Measurements from ENCODE around the gene ACSL1.

Gene ACSL1

DNA sequence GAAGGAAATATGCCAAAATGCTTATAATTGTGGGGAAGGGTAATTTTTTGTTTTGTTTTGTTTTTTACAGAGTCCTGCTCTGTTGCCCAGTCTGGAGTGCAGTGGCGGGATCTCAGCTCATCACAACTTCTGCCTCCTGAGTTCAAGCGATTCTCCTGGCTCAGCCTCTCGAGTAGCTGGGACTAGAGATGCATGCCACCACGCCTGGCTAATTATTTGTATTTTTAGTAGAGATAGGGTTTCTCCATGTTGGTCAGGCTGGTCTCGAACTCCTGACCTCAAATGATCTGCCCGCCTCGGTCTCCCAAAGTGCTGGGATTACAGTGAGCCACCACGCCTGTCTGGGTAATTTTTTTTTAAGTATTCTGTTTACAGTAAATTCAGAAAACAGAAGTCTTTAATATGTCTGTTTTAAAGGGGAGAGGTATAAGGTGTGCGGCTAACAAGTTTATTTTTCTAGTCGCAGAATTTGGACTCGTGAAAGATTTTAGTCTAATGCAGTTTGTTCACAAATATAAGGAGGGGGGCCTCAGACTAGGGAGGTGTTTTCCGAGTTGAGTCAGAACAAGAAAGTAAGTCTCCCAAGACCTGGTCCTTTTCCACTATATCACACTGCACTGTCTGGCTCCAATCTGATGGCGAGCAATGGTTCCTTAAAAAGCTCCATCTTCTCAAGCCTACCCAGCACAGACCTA lies 1.5 kb downstream of the ACSL1 start:
- H3K4me1 ChIP-seq (ENCODE audit: control insufficient read depth, insufficient read depth, low read length), result 0 out of 2 replicates have a peak, but pooled peaks cover 2% of the 10 kb centered on the region
- no peaks in the 10 kb centered on the region for H3K36me3 ChIP-seq (ENCODE audit: control insufficient read depth, insufficient read depth, low read length)
- WGBS (ENCODE audit: insufficient coverage, insufficient read length), result no CpG with 5 or more reads among the region's 13 CpGs
- no peak overlapping the region for H3K4me3 ChIP-seq (ENCODE audit: low read length)
- no peak for DNase-seq (ENCODE audit: low read depth, low spot score)
- no peak overlapping the region for H3K27ac ChIP-seq (ENCODE audit: low read length)
- H3K27me3 ChIP-seq (ENCODE audit: control insufficient read depth, insufficient read depth, low read length), result peaks cover 21% of the 10 kb centered on the region
- no peaks in the 10 kb centered on the region for H3K9me3 ChIP-seq (ENCODE audit: control insufficient read depth, insufficient read depth, low read length)

DNA sequence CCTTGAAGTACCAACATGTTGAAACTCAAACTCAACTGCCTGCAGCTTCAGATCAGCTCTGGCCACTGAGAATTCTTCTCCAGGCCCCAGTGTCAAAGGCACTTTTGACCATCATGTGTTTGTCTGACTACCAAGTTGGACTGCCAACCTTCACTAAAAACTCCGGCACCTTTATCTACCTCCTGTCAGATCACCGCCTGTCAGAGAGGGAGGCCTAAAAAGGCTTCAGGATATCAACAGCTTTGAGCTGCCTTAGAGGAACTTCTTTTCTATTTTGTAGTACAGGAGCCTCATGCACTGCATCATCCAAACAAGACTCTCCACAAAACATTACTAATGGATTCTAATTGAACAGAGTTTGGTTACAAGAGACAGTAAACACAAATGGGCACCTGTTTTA lies 2.8 kb downstream of the ACSL1 start:
- H3K36me3 ChIP-seq (ENCODE audit: control insufficient read depth, insufficient read depth, low read length), result no peaks in the 10 kb centered on the region
- H3K4me3 ChIP-seq (ENCODE audit: low read length), result no peak overlapping the region
- peaks cover 21% of the 10 kb centered on the region for H3K27me3 ChIP-seq (ENCODE audit: control insufficient read depth, insufficient read depth, low read length)
- no peak for DNase-seq (ENCODE audit: low read depth, low spot score)
- no CpG with 5 or more reads among the region's 2 CpGs for WGBS (ENCODE audit: insufficient coverage, insufficient read length)
- H3K9me3 ChIP-seq (ENCODE audit: control insufficient read depth, insufficient read depth, low read length), result no peaks in the 10 kb centered on the region
- 0 out of 2 replicates have a peak, but pooled peaks cover 2% of the 10 kb centered on the region for H3K4me1 ChIP-seq (ENCODE audit: control insufficient read depth, insufficient read depth, low read length)
- no peak overlapping the region for H3K27ac ChIP-seq (ENCODE audit: low read length)

- no peak overlapping the region for H3K4me3 ChIP-seq (ENCODE audit: low read length)
- H3K27me3 ChIP-seq (ENCODE audit: control insufficient read depth, insufficient read depth, low read length), result peaks cover 18% of the 10 kb centered on the region
- WGBS (ENCODE audit: insufficient coverage, insufficient read length), result no CpG with 5 or more reads among the region's 9 CpGs
- H3K9me3 ChIP-seq (ENCODE audit: control insufficient read depth, insufficient read depth, low read length), result no peaks in the 10 kb centered on the region
- no peaks in the 10 kb centered on the region for H3K36me3 ChIP-seq (ENCODE audit: control insufficient read depth, insufficient read depth, low read length)
- no peak for DNase-seq (ENCODE audit: low read depth, low spot score)
- H3K27ac ChIP-seq (ENCODE audit: low read length), result no peak overlapping the region
- H3K4me1 ChIP-seq (ENCODE audit: control insufficient read depth, insufficient read depth, low read length), result 0 out of 2 replicates have a peak, but pooled peaks cover 2% of the 10 kb centered on the region
Measured at GRCh38 chr4:184822356-184822755, 3.4 kb downstream of the ACSL1 start.

DNA sequence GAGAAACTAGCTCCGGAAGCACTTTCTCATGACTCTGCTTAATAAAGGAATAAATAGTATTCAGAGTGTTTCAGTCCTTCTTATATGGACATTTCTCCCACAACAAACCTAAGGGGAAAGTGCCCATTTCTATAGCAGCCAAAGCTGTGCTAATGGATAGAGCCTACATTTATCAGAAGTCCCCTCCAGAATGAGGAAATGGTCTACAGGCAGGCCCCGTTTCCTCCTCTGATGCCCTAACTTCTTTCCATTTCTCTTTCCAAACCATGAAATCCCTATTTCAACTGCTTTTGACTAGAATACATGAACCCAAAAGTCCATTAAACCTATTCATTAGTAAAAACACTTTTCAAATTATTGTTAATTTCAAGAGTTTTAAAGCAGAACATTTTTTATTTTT lies 4.5 kb downstream of the ACSL1 start:
- no peak for DNase-seq (ENCODE audit: low read depth, low spot score)
- no peaks in the 10 kb centered on the region for H3K9me3 ChIP-seq (ENCODE audit: control insufficient read depth, insufficient read depth, low read length)
- H3K4me3 ChIP-seq (ENCODE audit: low read length), result no peak overlapping the region
- 0 out of 2 replicates have a peak, but pooled peaks cover under 1% of the 10 kb centered on the region for H3K4me1 ChIP-seq (ENCODE audit: control insufficient read depth, insufficient read depth, low read length)
- no CpG with 5 or more reads among the region's 2 CpGs for WGBS (ENCODE audit: insufficient coverage, insufficient read length)
- no peaks in the 10 kb centered on the region for H3K36me3 ChIP-seq (ENCODE audit: control insufficient read depth, insufficient read depth, low read length)
- H3K27ac ChIP-seq (ENCODE audit: low read length), result no peak overlapping the region
- peaks cover 9% of the 10 kb centered on the region for H3K27me3 ChIP-seq (ENCODE audit: control insufficient read depth, insufficient read depth, low read length)

- Histone ChIP-seq H3K27me3 (ENCODE audit: control insufficient read depth, insufficient read depth, low read length) (peaks cover 4% of the 10 kb centered on the region), H3K27ac (ENCODE audit: low read length) (no peak overlapping the region), H3K4me1 (ENCODE audit: control insufficient read depth, insufficient read depth, low read length) (no peaks in the 10 kb centered on the region), H3K4me3 (ENCODE audit: low read length) (no peak overlapping the region), H3K36me3 (ENCODE audit: control insufficient read depth, insufficient read depth, low read length) (no peaks in the 10 kb centered on the region), H3K9me3 (ENCODE audit: control insufficient read depth, insufficient read depth, low read length) (no peaks in the 10 kb centered on the region)
- no peak for DNase-seq (ENCODE audit: low read depth, low spot score)
- no CpG with 5 or more reads among the region's 6 CpGs for WGBS (ENCODE audit: insufficient coverage, insufficient read length)
Measured at GRCh38 chr4:184819786-184820185, 6.0 kb downstream of the ACSL1 start.

DNA sequence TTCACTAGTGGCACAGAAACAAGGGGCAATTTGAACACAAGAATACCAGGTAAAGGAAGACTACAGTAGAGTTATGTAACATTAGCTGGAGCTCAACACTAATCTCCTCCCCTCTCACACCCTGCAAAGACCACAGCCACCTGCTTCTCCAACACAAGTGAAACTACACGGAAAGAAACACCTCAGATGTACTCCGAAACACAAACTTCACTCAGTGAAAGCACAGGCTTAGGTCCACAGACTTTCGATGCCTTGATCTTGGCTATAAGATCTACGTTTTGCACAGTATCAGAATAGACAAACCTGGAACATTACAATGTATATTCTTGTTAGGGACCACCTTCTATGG lies 7.6 kb downstream of the ACSL1 start:
- Histone ChIP-seq H3K27ac (ENCODE audit: low read length) (no peak overlapping the region), H3K4me1 (ENCODE audit: control insufficient read depth, insufficient read depth, low read length) (no peaks in the 10 kb centered on the region), H3K27me3 (ENCODE audit: control insufficient read depth, insufficient read depth, low read length) (no peaks in the 10 kb centered on the region), H3K9me3 (ENCODE audit: control insufficient read depth, insufficient read depth, low read length) (no peaks in the 10 kb centered on the region), H3K4me3 (ENCODE audit: low read length) (no peak overlapping the region), H3K36me3 (ENCODE audit: control insufficient read depth, insufficient read depth, low read length) (no peaks in the 10 kb centered on the region)
- no peak for DNase-seq (ENCODE audit: low read depth, low spot score)
- no CpG with 5 or more reads among the region's 4 CpGs for WGBS (ENCODE audit: insufficient coverage, insufficient read length)

DNA sequence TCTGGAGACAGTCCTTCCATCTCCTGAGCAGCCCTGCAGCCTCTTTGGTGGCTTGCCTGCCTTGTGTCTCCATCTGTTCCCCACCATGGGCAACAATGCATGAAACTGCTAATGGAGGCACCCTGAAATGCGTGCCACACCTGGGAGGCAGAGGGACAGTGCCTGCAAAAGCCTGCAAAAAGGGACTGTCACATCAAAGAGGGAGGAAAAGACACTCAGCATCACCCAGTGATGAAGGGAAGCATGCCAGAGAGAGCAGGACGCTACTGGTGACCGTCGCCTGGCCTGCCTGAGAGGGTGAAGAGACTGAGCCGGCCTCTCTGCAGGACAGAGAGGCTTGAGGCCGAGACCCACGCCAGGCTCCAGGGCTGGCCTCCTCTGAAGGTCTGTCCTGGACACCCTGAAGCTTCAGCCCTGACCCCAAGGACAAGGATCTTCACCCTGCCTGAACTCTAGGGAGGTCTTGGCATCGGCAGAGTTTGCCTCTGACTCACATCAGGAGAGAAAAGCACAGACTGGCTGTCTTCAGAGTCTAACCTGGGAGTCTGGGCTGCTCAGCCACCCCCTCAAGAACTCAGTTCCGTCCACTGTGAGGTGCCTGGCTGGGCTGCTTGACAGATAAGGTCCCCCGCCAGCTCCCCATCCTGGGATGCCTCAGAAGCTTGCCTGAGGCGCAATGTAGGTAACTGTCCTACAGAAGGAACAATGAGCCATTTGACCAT lies 8.1 kb downstream of the ACSL1 start:
- Histone ChIP-seq H3K4me3 (ENCODE audit: low read length) (no peak overlapping the region), H3K27ac (ENCODE audit: low read length) (no peak overlapping the region), H3K27me3 (ENCODE audit: control insufficient read depth, insufficient read depth, low read length) (no peaks in the 10 kb centered on the region), H3K9me3 (ENCODE audit: control insufficient read depth, insufficient read depth, low read length) (no peaks in the 10 kb centered on the region), H3K36me3 (ENCODE audit: control insufficient read depth, insufficient read depth, low read length) (no peaks in the 10 kb centered on the region), H3K4me1 (ENCODE audit: control insufficient read depth, insufficient read depth, low read length) (no peaks in the 10 kb centered on the region)
- no peak for DNase-seq (ENCODE audit: low read depth, low spot score)
- no CpG with 5 or more reads among the region's 11 CpGs for WGBS (ENCODE audit: insufficient coverage, insufficient read length)

GRCh38 chr4:184816962-184817361 lies 8.8 kb downstream of the ACSL1 start:
- no peaks in the 10 kb centered on the region for H3K27me3 ChIP-seq (ENCODE audit: control insufficient read depth, insufficient read depth, low read length)
- no peaks in the 10 kb centered on the region for H3K36me3 ChIP-seq (ENCODE audit: control insufficient read depth, insufficient read depth, low read length)
- H3K27ac ChIP-seq (ENCODE audit: low read length), result no peak overlapping the region
- H3K9me3 ChIP-seq (ENCODE audit: control insufficient read depth, insufficient read depth, low read length), result no peaks in the 10 kb centered on the region
- no peaks in the 10 kb centered on the region for H3K4me1 ChIP-seq (ENCODE audit: control insufficient read depth, insufficient read depth, low read length)
- DNase-seq (ENCODE audit: low read depth, low spot score), result no peak
- H3K4me3 ChIP-seq (ENCODE audit: low read length), result no peak overlapping the region

DNA sequence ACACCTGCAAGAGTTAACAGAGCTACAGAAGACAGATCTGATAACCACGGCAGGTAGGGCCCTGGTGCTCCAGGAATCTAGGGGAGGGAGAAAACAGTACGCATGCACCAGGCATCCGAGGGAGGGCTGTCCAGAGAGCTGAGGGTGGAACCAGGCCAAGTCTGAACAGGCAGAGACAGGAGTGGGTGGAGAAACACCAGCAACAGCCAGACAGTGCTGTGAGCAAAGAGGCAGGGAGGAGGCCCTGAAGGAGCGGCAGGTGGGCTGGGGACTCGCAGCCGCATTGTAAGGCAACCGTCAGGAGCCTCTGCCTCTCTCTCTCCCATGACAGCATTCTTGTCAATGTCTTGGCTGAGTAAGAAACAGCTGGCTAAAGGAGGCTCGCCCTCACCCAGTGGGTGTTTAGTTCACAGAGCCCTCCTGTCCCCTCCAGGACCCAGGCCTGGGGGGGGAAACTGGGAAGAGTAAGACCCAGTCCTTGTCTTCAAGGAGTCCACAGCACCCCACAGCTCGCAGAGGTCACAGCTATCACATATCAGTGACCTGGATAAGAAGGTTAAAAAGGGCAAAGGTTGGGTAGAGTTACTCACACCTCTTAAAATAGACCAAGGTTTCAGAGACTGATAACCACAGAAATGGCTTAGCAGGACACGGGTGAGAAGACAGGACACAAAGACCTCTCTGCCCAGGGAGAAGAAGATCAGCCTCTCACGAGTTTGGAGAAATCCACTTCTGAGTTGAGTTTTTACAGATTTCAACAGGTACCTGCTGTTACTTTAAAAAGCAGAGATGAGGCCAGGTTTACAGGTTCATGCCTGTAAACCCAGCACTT lies 10.5 kb downstream of the ACSL1 start:
- no CpG with 5 or more reads among the region's 11 CpGs for WGBS (ENCODE audit: insufficient coverage, insufficient read length)
- Histone ChIP-seq H3K4me1 (ENCODE audit: control insufficient read depth, insufficient read depth, low read length) (no peaks in the 10 kb centered on the region), H3K27ac (ENCODE audit: low read length) (no peak overlapping the region), H3K36me3 (ENCODE audit: control insufficient read depth, insufficient read depth, low read length) (no peaks in the 10 kb centered on the region), H3K27me3 (ENCODE audit: control insufficient read depth, insufficient read depth, low read length) (no peaks in the 10 kb centered on the region), H3K4me3 (ENCODE audit: low read length) (no peak overlapping the region), H3K9me3 (ENCODE audit: control insufficient read depth, insufficient read depth, low read length) (no peaks in the 10 kb centered on the region)
- DNase-seq (ENCODE audit: low read depth, low spot score), result no peak

- Histone ChIP-seq H3K36me3 (ENCODE audit: control insufficient read depth, insufficient read depth, low read length) (no peaks in the 10 kb centered on the region), H3K27me3 (ENCODE audit: control insufficient read depth, insufficient read depth, low read length) (no peaks in the 10 kb centered on the region), H3K4me3 (ENCODE audit: low read length) (no peak overlapping the region), H3K27ac (ENCODE audit: low read length) (no peak overlapping the region), H3K4me1 (ENCODE audit: control insufficient read depth, insufficient read depth, low read length) (no peaks in the 10 kb centered on the region), H3K9me3 (ENCODE audit: control insufficient read depth, insufficient read depth, low read length) (no peaks in the 10 kb centered on the region)
- no peak for DNase-seq (ENCODE audit: low read depth, low spot score)
- no CpG with 5 or more reads among the region's 5 CpGs for WGBS (ENCODE audit: insufficient coverage, insufficient read length)
Measured at GRCh38 chr4:184814686-184815045, 11.1 kb downstream of the ACSL1 start.

Measured in iPS DF 6.9 (cell line).